ENCODE measurements around the gene LONRF3. TPM values are rescaled to one million over a fixed set of nuclear protein-coding genes. Genes with fewer than 3 reads are reported as not detected.

Gene LONRF3
- total and polyA plus RNA-seq, 2 donors (not counting 1 experiment from before 2014, with no cell fraction given): 0.07 to 1.2 TPM

DNA sequence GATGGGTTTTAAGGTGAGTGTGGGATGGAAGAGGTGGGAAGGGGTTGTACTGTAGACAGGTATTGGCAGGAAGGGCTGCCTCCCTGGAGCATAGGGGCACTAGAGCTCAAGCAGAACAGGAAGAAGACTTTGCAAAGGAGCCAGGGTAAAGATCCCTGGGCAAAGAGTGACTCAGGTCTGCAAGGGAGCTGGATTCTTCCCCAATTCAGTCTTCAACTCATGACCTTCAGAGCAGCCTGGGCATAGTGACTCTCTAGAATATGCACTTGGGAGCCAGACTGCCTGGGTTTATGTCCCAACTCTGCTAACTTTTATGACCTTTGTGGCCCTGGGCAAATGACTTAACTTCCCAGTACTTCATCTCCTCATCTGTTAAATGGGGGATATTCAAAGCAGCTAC is 4.0 kb downstream of the LONRF3 start:
- peaks cover 15 to 25% of the 10 kb centered on the region in 2 donors for H3K4me1 ChIP-seq (ENCODE audit: control insufficient read depth in 2 of 2, insufficient read depth in 2 of 2, low read length in 2 of 2)
- Mint-ChIP-seq H3K4me3 (no peak overlapping the region), H3K9me3 (ENCODE audit: insufficient read depth) (no peaks in the 10 kb centered on the region), H3K27ac (no peak overlapping the region), H3K27me3 (peaks cover 3% of the 10 kb centered on the region), H3K4me1 (peaks cover 23% of the 10 kb centered on the region)
- no peak overlapping the region for H3K27ac ChIP-seq (ENCODE audit: low read length in 2 of 2)
- H3K9me3 ChIP-seq (ENCODE audit: control extremely low read depth in 1 of 3, control insufficient read depth in 2 of 3, insufficient read depth in 1 of 3, low read length in 2 of 3): no peaks in the 10 kb centered on the region
- no peaks in the 10 kb centered on the region for H4K20me1 ChIP-seq (ENCODE audit: control insufficient read depth, insufficient read depth, low read length, poor library complexity, severe bottlenecking)
- H3K9ac ChIP-seq (ENCODE audit: low read length): no peak overlapping the region
- CTCF ChIA-PET: no interaction called here
- no peak for DNase-seq
- POLR2A ChIA-PET: no interaction called here
- peaks cover 0 to 30% (median 6%) of the 10 kb centered on the region in 4 experiments for H3K27me3 ChIP-seq (replicated peaks in 1 of 4; ENCODE audit: control extremely low read depth in 1 of 4, control insufficient read depth in 3 of 4, insufficient read depth in 4 of 4, low read length in 3 of 4)
- no peak for TF ChIP-seq EZH2 (IDR thresholded peaks at IDR 0.05; ENCODE audit: borderline replicate concordance, insufficient read depth, low read depth, low read length, poor library complexity, severe bottlenecking)
- TF ChIP-seq, protein P1, sequence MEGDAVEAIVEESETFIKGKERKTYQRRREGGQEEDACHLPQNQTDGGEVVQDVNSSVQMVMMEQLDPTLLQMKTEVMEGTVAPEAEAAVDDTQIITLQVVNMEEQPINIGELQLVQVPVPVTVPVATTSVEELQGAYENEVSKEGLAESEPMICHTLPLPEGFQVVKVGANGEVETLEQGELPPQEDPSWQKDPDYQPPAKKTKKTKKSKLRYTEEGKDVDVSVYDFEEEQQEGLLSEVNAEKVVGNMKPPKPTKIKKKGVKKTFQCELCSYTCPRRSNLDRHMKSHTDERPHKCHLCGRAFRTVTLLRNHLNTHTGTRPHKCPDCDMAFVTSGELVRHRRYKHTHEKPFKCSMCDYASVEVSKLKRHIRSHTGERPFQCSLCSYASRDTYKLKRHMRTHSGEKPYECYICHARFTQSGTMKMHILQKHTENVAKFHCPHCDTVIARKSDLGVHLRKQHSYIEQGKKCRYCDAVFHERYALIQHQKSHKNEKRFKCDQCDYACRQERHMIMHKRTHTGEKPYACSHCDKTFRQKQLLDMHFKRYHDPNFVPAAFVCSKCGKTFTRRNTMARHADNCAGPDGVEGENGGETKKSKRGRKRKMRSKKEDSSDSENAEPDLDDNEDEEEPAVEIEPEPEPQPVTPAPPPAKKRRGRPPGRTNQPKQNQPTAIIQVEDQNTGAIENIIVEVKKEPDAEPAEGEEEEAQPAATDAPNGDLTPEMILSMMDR (IDR thresholded peaks at IDR 0.05): no peak
- ATAC-seq (ENCODE audit: low read depth): no peak
- no peak overlapping the region for H3K4me3 ChIP-seq (ENCODE audit: control extremely low read depth in 1 of 5, extremely low read depth in 1 of 5, insufficient read depth in 1 of 5, low read depth in 2 of 5, low read length in 4 of 5)
- H3K36me3 ChIP-seq (replicated peaks in 1 of 2; ENCODE audit: control extremely low read depth in 1 of 2, control insufficient read depth in 1 of 2, extremely low read depth in 1 of 2, insufficient read depth in 2 of 2, low read length in 1 of 2): no peaks in the 10 kb centered on the region
- H3K4me2 ChIP-seq (replicated peaks; ENCODE audit: low read depth, low read length, poor library complexity, severe bottlenecking): no peak overlapping the region
- no peak overlapping the region for H2AFZ ChIP-seq (ENCODE audit: insufficient read depth, low read depth, low read length, poor library complexity, severe bottlenecking)
- intact Hi-C loops (cut with micrococcal nuclease): no loop called here
- no peaks in the 10 kb centered on the region for H3K79me2 ChIP-seq (ENCODE audit: control insufficient read depth, insufficient read depth, low read length)

DNA sequence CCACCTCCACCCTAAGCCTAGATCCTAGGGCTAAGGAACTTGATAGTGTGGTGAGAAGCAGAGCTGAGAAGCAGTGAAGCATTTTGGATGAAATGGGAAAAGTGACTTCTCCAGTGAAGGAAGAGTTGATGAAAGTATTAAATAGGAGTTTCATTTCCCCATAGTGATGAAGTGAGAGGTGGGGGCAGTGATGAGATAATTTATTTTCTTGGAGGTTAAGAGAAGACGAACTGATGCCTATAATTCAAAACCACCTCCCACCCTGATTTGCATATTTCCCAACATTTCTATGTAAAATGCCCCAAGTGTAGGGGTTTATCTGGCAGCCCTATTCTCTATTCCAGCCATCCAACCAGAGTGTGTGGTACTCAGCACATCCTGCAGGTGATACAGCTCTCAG is 6.3 kb downstream of the LONRF3 start:
- Histone ChIP-seq H2AFZ (ENCODE audit: insufficient read depth, low read depth, low read length, poor library complexity, severe bottlenecking) (no peak overlapping the region), H3K27me3 (replicated peaks in 1 of 4; ENCODE audit: control extremely low read depth in 1 of 4, control insufficient read depth in 3 of 4, insufficient read depth in 4 of 4, low read length in 3 of 4) (peaks cover 0 to 16% (median 0%) of the 10 kb centered on the region in 4 experiments), H3K9me3 (ENCODE audit: control extremely low read depth in 1 of 3, control insufficient read depth in 2 of 3, insufficient read depth in 1 of 3, low read length in 2 of 3) (no peaks in the 10 kb centered on the region), H3K4me3 (ENCODE audit: control extremely low read depth in 1 of 5, extremely low read depth in 1 of 5, insufficient read depth in 1 of 5, low read depth in 2 of 5, low read length in 4 of 5) (no peak overlapping the region), H3K9ac (ENCODE audit: low read length) (no peak overlapping the region), H3K4me1 (ENCODE audit: control insufficient read depth in 2 of 2, insufficient read depth in 2 of 2, low read length in 2 of 2) (peaks cover 5 to 10% of the 10 kb centered on the region in 2 donors), H3K36me3 (replicated peaks in 1 of 2; ENCODE audit: control extremely low read depth in 1 of 2, control insufficient read depth in 1 of 2, extremely low read depth in 1 of 2, insufficient read depth in 2 of 2, low read length in 1 of 2) (no peaks in the 10 kb centered on the region), H3K27ac (ENCODE audit: low read length in 2 of 2) (no peak overlapping the region), H3K4me2 (replicated peaks; ENCODE audit: low read depth, low read length, poor library complexity, severe bottlenecking) (no peak overlapping the region), H4K20me1 (ENCODE audit: control insufficient read depth, insufficient read depth, low read length, poor library complexity, severe bottlenecking) (no peaks in the 10 kb centered on the region), H3K79me2 (ENCODE audit: control insufficient read depth, insufficient read depth, low read length) (no peaks in the 10 kb centered on the region)
- H3K9me3 Mint-ChIP-seq (ENCODE audit: insufficient read depth): no peaks in the 10 kb centered on the region
- TF ChIP-seq, protein P1 (IDR thresholded peaks at IDR 0.05): no peak
- TF ChIP-seq EZH2 (IDR thresholded peaks at IDR 0.05; ENCODE audit: borderline replicate concordance, insufficient read depth, low read depth, low read length, poor library complexity, severe bottlenecking): no peak
- no peak for ATAC-seq (ENCODE audit: low read depth)
- ChIA-PET CTCF (no interaction called here), POLR2A (no interaction called here)
- no CpG with 5 or more reads among the region's 1 CpG for WGBS (ENCODE audit: insufficient coverage)
- no peak for DNase-seq
- H3K4me3 Mint-ChIP-seq: no peak overlapping the region
- no peak overlapping the region for H3K27ac Mint-ChIP-seq
- peaks cover under 1% of the 10 kb centered on the region for H3K27me3 Mint-ChIP-seq
- intact Hi-C loops (cut with micrococcal nuclease): no loop called here
- H3K4me1 Mint-ChIP-seq: peaks cover 8% of the 10 kb centered on the region
